Vagina (tissue), 2 donors: ENCODE measurements around the gene SYT2. TPM values are rescaled to one million over a fixed set of nuclear protein-coding genes. Genes with fewer than 3 reads are reported as not detected.
A peak's percentile ranks its signal among the peaks of the same experiment; 100 is the strongest.

Source experiments
- DNase-seq, 2 donors: peaks; one replicate each; pipeline ENCODE4 v3.0.0-alpha.2; 2017; ENCODE audit errors: extremely low spot score in 2 of 2
- H3K27ac ChIP-seq: fragments of 200-600 bp; sonication (generic); one replicate; pipeline ENCODE4 v1.5.1; 2019
- H3K27me3 ChIP-seq: fragments of 200-600 bp; sonication (generic); one replicate; pipeline ENCODE4 v1.5.1; 2019
- H3K36me3 ChIP-seq, 2 donors: fragments of 200-600 bp; sonication (generic); one replicate each; pipeline ENCODE4 v1.5.1; 2017 to 2019
- H3K4me1 ChIP-seq: fragments of 200-600 bp; sonication (generic); one replicate; pipeline ENCODE4 v1.5.1; 2019
- H3K4me3 ChIP-seq, 2 donors: fragments of 200-600 bp; sonication (generic); 1 replicate in 1 of 2; 2 replicates in 1 of 2; pipeline ENCODE4 v1.5.1; 2016 to 2019
- H3K9me3 ChIP-seq: fragments of 200-600 bp; sonication (generic); one replicate; pipeline ENCODE4 v1.5.1; 2019
- POLR2A ChIP-seq, 2 donors: fragments of 450-650 bp; IDR thresholded peaks; one replicate each; pipeline ENCODE4 v1.6.1; 2017; ENCODE audit warnings: antibody characterized with exemption in 2 of 2, mild to moderate bottlenecking in 2 of 2, moderate library complexity in 2 of 2
- POLR2AphosphoS5 ChIP-seq, 2 donors: sonication (generic); formaldehyde crosslinking; IDR thresholded peaks; one replicate each; pipeline ENCODE4 v1.9.0; 2017; ENCODE audit warnings: antibody characterized with exemption in 2 of 2, mild to moderate bottlenecking in 2 of 2, low read depth in 1 of 2; ENCODE audit not compliant: insufficient read depth in 1 of 2
- intact Hi-C: fragments of 100-400 bp; cut with DNase I; formaldehyde crosslinking; loops from one replicate; pipeline ENCODE4 v1.15.1; 2023
- total RNA-seq: library from RNA; depleted of rRNA; stranded (reverse); fragments of >200 nt; gene quantifications from one replicate; pipeline ENCODE4 v1.2.3, GENCODE V29; 2016
- TF ChIP-seq, protein P1 (sequence below), 3 experiments: fragments of 450-650 bp in 2 of 3; fragments of 200-600 bp in 1 of 3; sonication (generic) in 1 of 3; IDR thresholded peaks; one replicate each; pipeline ENCODE4 v1.5.1; 2017 to 2019; ENCODE audit warnings: antibody characterized with exemption in 3 of 3, mild to moderate bottlenecking in 2 of 3, moderate library complexity in 2 of 3

SYT2 gene
- total RNA-seq, 1 donor from 2014 or later, result not detected

DNA sequence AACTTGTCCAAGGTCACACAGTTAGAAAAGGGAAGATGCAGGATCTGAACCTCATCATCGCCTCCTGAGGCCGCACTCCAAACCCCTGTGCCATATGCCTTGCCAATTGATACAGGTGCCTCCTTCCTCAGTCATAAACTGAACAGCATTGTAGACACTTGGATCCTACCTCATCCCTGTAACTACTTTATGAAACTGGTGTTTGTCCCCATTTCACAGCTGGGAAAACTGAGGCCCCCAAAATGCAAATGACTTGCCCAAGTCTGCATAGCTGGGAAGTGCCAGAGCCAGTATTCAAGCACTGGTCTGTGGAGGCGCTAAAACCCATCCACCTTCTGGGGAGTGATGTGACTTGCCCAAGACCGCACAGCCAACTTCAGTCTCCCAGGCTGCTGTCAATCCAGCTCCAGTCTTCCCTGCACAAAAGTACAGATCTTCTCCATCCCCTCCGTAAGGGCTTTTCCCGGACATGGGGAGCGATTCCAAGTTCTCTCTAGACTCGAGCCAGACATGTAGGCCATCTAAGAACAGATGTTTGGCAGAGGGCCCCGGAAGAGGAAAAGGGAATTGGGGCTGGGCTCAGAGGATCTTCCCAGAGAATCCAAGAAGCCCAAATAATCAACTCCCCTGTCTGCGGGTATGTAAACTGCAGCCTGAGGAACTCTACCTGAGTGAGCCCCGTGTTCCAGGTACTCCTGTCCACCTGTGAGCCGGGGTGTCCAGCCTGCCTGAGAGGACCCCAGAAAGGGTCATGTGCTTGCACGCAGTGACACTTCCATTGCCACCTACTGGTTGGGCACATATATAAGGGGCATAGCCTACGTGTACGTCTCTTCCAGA is 60.5 kb downstream of the SYT2 start:
- TF ChIP-seq POLR2A (IDR thresholded peaks at IDR 0.05) (no peak), POLR2AphosphoS5 (IDR thresholded peaks at IDR 0.05; ENCODE audit: insufficient read depth in 1 of 2, low read depth in 1 of 2) (no peak)
- TF ChIP-seq, protein P1, sequence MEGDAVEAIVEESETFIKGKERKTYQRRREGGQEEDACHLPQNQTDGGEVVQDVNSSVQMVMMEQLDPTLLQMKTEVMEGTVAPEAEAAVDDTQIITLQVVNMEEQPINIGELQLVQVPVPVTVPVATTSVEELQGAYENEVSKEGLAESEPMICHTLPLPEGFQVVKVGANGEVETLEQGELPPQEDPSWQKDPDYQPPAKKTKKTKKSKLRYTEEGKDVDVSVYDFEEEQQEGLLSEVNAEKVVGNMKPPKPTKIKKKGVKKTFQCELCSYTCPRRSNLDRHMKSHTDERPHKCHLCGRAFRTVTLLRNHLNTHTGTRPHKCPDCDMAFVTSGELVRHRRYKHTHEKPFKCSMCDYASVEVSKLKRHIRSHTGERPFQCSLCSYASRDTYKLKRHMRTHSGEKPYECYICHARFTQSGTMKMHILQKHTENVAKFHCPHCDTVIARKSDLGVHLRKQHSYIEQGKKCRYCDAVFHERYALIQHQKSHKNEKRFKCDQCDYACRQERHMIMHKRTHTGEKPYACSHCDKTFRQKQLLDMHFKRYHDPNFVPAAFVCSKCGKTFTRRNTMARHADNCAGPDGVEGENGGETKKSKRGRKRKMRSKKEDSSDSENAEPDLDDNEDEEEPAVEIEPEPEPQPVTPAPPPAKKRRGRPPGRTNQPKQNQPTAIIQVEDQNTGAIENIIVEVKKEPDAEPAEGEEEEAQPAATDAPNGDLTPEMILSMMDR (IDR thresholded peaks at IDR 0.05), result no peak
- H3K36me3 ChIP-seq, result no peaks in the 10 kb centered on the region
- no peaks in the 10 kb centered on the region for H3K4me1 ChIP-seq
- no peaks in the 10 kb centered on the region for H3K27me3 ChIP-seq
- no peak for DNase-seq
- no peak overlapping the region for H3K27ac ChIP-seq
- intact Hi-C loops, result no loop called here
- no peaks in the 10 kb centered on the region for H3K9me3 ChIP-seq
- no peak overlapping the region for H3K4me3 ChIP-seq

DNA sequence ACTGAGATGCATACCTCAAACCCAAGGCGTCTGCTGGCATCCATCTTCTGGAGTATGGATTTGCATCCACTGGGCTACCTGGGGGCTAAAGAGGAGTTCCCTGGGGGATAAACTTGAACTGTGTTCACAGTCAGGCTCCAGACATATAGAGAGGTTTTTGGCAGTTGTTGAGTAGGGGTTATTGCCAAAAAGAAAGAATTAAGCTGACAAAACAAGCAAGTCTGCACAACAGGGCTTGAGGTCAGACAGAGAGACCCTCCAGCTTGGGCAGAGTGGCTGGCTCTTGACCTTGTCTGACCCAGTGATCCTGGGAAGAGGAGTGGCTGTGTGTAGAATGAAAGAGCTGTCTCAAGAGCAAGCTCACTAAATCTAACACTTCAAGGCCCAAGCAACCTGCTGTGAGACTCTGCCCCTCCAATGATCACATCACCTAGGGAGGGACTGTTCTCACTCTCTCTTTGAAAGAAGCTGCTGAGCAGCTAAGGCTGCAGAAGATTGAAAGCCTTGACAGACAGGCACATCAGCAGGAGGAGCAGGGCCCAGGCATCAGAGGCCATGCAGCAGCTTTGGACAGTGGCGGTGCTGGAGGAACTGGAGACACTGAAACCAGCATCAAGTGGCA is 61.5 kb downstream of the SYT2 start:
- Histone ChIP-seq H3K9me3 (no peaks in the 10 kb centered on the region), H3K36me3 (no peaks in the 10 kb centered on the region), H3K4me1 (peaks cover 9% of the 10 kb centered on the region), H3K27me3 (no peaks in the 10 kb centered on the region), H3K4me3 (no peak overlapping the region), H3K27ac (no peak overlapping the region)
- no peak for DNase-seq
- intact Hi-C loops, result no loop called here
- no peak for TF ChIP-seq POLR2A (IDR thresholded peaks at IDR 0.05)
- TF ChIP-seq, protein P1 (IDR thresholded peaks at IDR 0.05), result no peak
- no peak for TF ChIP-seq POLR2AphosphoS5 (IDR thresholded peaks at IDR 0.05; ENCODE audit: insufficient read depth in 1 of 2, low read depth in 1 of 2)

DNA sequence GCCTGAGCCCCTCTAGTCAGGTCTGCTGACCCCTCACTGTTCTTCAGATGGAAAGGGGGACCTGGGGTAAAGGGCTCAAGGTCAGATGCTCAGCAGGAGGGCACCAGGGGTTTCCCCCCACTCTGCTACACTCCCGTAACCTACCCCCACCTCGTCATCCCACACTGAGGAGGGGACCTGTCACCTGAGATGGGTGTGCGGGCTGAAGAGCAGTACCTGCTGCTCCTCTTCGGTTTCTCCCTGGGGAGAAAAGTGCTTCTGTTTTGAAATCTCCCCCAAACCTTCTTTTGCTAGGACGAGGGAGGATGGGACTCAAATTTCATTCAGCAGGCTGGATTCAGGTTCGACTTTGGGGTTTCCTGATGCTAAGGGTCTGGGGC is 65.2 kb downstream of the SYT2 start:
- no peak for DNase-seq
- H3K9me3 ChIP-seq, result no peaks in the 10 kb centered on the region
- H3K27me3 ChIP-seq, result peaks cover 4% of the 10 kb centered on the region
- intact Hi-C loops, result no loop called here
- H3K27ac ChIP-seq, result no peak overlapping the region
- H3K36me3 ChIP-seq, result no peaks in the 10 kb centered on the region
- TF ChIP-seq POLR2AphosphoS5 (IDR thresholded peaks at IDR 0.05; ENCODE audit: insufficient read depth in 1 of 2, low read depth in 1 of 2), result no peak
- TF ChIP-seq POLR2A (IDR thresholded peaks at IDR 0.05), result no peak
- TF ChIP-seq, protein P1 (IDR thresholded peaks at IDR 0.05), result no peak
- no peak overlapping the region for H3K4me3 ChIP-seq
- peaks cover 26% of the 10 kb centered on the region for H3K4me1 ChIP-seq

DNA sequence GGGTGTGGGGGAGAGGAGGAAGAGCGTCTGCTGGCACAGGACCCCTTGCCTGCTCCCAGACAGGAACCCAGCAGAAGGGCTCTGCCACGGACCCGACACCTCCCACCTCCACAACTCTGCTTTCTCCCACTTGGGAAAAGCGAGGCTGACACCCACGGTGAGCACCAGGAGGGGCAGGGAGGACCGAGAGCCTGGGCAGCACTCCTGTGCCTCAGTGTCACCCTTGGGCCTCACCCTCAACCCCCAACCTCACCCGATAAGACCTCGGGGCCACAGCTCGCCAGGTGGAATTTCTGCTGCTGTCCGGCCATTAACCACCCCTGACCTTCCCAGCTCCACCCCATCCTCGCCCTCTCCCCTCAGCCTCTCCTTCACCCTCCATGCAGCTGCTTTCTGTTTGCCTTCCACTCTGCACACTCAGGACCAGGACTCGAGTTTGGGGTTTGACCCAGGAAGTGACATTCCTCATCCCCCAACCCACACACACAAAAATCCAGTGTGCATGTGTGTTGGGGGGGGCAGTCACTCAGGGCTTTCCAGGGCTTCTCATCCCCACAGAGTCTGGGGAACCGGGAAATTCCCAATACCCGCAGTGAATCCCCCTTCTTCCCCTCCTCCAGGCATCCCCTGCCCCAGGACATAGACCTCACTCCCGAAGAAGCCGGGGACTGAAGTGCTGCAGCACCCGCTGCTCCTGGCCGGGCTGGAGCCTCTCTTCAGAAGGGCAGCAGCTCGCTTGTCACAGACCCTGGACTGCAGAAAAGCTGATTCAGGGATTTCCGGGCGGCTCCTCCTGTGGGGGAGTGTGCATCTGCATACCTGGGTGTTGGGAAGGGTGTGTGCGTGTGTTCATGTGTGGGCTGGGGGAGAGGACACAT is 65.8 kb downstream of the SYT2 start:
- Histone ChIP-seq H3K4me3 (peak overlapping the region in 1 of 2 donors; percentile 42), H3K4me1 (peaks cover 26% of the 10 kb centered on the region), H3K27me3 (peaks cover 4% of the 10 kb centered on the region), H3K9me3 (no peaks in the 10 kb centered on the region), H3K36me3 (no peaks in the 10 kb centered on the region), H3K27ac (no peak overlapping the region)
- DNase-seq, result no peak
- TF ChIP-seq POLR2A (IDR thresholded peaks at IDR 0.05) (no peak), POLR2AphosphoS5 (IDR thresholded peaks at IDR 0.05; ENCODE audit: insufficient read depth in 1 of 2, low read depth in 1 of 2) (no peak)
- TF ChIP-seq, protein P1 (IDR thresholded peaks at IDR 0.05), result no peak
- intact Hi-C loops, result no loop called here
